Activated naive CD8-positive, alpha-beta T cell (primary cell): ENCODE measurements around the gene PCYT1A.

ENCODE experiments used
- H3K27ac Mint-ChIP-seq: one replicate; pipeline ENCODE4 v1.8.0; 2021; ENCODE audit warnings: mixed read lengths
- H3K27me3 Mint-ChIP-seq: one replicate; pipeline ENCODE4 v1.8.0; 2021; ENCODE audit warnings: mixed read lengths
- H3K36me3 Mint-ChIP-seq: one replicate; pipeline ENCODE4 v1.8.0; 2021; ENCODE audit warnings: mixed read lengths
- H3K4me1 Mint-ChIP-seq: one replicate; pipeline ENCODE4 v1.8.0; 2021; ENCODE audit warnings: low read depth, mixed read lengths
- H3K4me3 Mint-ChIP-seq: one replicate; pipeline ENCODE4 v1.8.0; 2021; ENCODE audit warnings: mild to moderate bottlenecking, mixed read lengths
- H3K9me3 Mint-ChIP-seq: one replicate; pipeline ENCODE4 v1.8.0; 2021; ENCODE audit warnings: low read depth, mixed read lengths

PCYT1A gene

GRCh38 chr3:196202516-196202970, 85.0 kb downstream of the PCYT1A start:
- H3K9me3 Mint-ChIP-seq = no peaks in the 10 kb centered on the region
- H3K27ac Mint-ChIP-seq = no peak overlapping the region
- H3K27me3 Mint-ChIP-seq = no peaks in the 10 kb centered on the region
- H3K4me3 Mint-ChIP-seq = no peak overlapping the region
- H3K4me1 Mint-ChIP-seq = peaks cover 7% of the 10 kb centered on the region
- H3K36me3 Mint-ChIP-seq = no peaks in the 10 kb centered on the region

GRCh38 chr3:196198771-196199753, 88.5 kb downstream of the PCYT1A start:
- Mint-ChIP-seq H3K36me3 (no peaks in the 10 kb centered on the region), H3K9me3 (no peaks in the 10 kb centered on the region), H3K27me3 (no peaks in the 10 kb centered on the region), H3K4me1 (no peaks in the 10 kb centered on the region), H3K27ac (no peak overlapping the region), H3K4me3 (no peak overlapping the region)

DNA sequence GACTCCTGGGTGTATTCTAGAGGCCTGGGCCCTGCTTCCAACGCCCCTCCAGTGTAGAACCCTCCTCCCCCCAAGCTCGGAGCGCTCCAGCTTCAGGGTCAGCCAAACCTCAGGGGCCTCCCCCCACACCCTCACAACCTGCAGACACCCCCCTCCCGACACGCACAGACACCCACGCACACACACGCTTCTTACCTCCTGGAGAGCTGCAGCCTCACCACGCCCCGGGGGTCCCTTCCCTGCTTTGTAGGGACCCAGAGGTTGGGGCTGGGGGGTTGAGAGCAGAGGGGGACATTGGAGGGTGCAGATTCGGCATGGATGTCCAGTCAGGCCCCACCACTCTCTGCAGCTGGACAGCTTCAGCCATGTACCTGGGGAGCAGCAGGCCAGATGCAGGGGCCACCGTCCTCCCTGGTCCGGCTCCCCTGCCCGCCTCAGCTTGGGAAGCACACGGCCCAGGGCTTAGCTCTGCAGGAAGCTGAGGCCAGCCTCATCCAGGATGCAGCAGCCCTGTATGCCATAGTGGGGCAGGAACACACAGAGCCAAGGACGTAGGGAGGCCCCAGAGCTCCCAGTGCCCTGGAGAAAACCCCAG, 89.3 kb downstream of the PCYT1A start:
- no peak overlapping the region for H3K4me3 Mint-ChIP-seq
- H3K9me3 Mint-ChIP-seq = no peaks in the 10 kb centered on the region
- no peaks in the 10 kb centered on the region for H3K36me3 Mint-ChIP-seq
- peaks cover 4% of the 10 kb centered on the region for H3K4me1 Mint-ChIP-seq
- no peak overlapping the region for H3K27ac Mint-ChIP-seq
- H3K27me3 Mint-ChIP-seq = no peaks in the 10 kb centered on the region

DNA sequence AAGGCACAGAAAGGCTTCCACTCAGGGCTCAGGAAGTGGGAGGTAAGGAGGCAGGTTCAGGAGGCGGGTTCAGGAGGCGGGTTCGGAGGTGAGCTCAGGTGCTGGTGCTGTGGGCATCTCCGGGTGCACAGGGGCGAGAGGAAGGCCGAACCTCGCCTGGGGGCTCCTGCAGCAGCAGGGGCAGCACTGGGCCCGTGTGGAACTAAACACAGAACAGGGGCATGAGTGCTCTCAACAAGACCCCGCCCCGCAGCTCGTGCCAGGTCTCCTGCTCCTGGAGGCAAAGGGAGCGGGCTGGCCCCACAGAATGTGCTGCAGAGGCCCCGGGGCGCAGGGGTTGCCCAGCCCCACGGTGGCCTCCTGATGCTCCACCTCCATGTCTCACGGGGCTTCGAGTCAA, 90.0 kb downstream of the PCYT1A start:
- H3K27me3 Mint-ChIP-seq = no peaks in the 10 kb centered on the region
- peaks cover 11% of the 10 kb centered on the region for H3K4me1 Mint-ChIP-seq
- H3K9me3 Mint-ChIP-seq = no peaks in the 10 kb centered on the region
- no peak overlapping the region for H3K27ac Mint-ChIP-seq
- H3K4me3 Mint-ChIP-seq = no peak overlapping the region
- no peaks in the 10 kb centered on the region for H3K36me3 Mint-ChIP-seq

DNA sequence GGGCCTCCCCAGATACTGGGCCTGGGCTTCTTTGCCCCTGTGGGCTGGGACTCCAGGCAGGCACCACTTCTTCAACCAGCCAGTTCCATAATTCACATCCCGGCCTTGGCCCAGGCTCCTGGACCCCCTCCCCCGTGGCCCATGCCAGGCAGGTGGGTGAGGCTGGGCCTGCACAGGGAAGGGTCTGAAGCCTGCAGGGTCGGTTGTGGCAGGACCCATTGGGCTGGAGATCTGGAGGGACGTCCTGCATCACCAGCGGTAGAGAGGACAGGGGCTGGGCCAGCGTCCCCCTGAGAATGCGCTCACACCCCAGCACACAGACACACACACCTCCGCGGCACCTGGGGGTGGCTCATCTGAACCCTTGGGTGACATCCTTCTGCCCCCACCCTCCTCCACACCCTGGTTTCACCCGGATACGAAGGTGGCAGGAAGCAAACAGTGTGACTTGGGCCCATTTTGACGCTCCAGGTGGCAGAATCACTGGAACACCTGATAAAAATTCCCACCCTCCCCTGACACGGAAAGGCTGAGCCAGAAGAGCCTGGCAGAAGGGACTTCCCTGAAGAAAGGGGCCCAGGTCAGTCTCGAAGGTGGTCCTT, 91.8 kb downstream of the PCYT1A start:
- no peaks in the 10 kb centered on the region for H3K27me3 Mint-ChIP-seq
- H3K9me3 Mint-ChIP-seq = no peaks in the 10 kb centered on the region
- H3K27ac Mint-ChIP-seq = no peak overlapping the region
- no peaks in the 10 kb centered on the region for H3K36me3 Mint-ChIP-seq
- H3K4me1 Mint-ChIP-seq = peaks cover 20% of the 10 kb centered on the region
- no peak overlapping the region for H3K4me3 Mint-ChIP-seq

DNA sequence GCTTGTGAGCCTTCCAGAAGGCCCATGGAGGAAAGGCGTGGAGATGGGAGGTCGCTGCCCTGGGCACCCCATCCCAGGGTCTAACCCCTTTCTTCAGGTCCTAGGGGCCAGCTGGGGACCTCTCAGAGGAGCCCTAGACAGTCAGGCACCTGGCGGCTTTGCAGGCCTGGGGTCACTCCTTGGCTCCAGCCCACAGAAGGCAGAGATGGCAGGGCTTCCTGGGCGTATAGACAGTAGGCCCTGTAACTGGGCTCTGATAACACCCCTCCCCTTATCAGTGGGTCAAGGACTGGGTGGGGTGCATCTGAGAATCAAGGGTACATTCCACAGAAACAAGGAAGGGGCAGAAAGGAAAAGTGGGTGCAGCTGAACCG, 93.0 kb downstream of the PCYT1A start:
- H3K27ac Mint-ChIP-seq = no peak overlapping the region
- H3K27me3 Mint-ChIP-seq = no peaks in the 10 kb centered on the region
- H3K9me3 Mint-ChIP-seq = no peaks in the 10 kb centered on the region
- no peak overlapping the region for H3K4me3 Mint-ChIP-seq
- H3K36me3 Mint-ChIP-seq = no peaks in the 10 kb centered on the region
- peaks cover 20% of the 10 kb centered on the region for H3K4me1 Mint-ChIP-seq

- Mint-ChIP-seq H3K27ac (no peak overlapping the region), H3K36me3 (no peaks in the 10 kb centered on the region), H3K27me3 (no peaks in the 10 kb centered on the region), H3K4me3 (no peak overlapping the region), H3K9me3 (no peaks in the 10 kb centered on the region), H3K4me1 (peaks cover 20% of the 10 kb centered on the region)
Observed at GRCh38 chr3:196193736-196194541, 93.6 kb downstream of the PCYT1A start.

DNA sequence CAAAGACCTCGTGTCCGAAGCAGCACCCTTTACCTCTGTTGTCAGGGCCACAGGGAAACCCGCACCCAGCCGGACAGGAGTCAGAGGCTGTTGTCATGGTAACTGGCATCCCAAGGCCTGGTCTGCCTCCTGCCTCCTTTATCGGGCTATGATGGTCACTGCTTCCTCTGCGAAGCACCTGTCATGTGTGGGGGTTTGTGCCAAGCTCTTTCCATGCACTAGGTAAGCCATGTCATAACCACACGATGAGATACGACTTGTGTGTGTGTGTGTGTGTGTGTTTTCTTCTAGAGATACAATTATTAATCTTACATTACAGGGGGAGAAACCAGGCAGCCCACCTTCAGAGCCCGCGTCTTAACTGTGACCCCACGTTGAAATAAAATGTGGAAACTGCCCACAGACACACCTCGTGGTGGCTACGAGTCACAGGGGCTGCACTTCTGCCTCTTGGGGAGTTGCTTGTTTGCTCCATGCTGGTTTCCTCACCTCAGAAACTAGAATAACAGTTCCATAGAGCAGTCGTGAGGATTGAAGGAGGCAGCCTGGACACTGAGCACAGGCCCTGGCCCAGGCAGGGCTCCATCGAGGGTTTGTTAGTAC, 94.3 kb downstream of the PCYT1A start:
- H3K36me3 Mint-ChIP-seq = no peaks in the 10 kb centered on the region
- peak overlapping the region; percentile 82 for H3K27ac Mint-ChIP-seq
- H3K9me3 Mint-ChIP-seq = no peaks in the 10 kb centered on the region
- H3K4me1 Mint-ChIP-seq = peaks cover 20% of the 10 kb centered on the region
- no peak overlapping the region for H3K4me3 Mint-ChIP-seq
- no peaks in the 10 kb centered on the region for H3K27me3 Mint-ChIP-seq

DNA sequence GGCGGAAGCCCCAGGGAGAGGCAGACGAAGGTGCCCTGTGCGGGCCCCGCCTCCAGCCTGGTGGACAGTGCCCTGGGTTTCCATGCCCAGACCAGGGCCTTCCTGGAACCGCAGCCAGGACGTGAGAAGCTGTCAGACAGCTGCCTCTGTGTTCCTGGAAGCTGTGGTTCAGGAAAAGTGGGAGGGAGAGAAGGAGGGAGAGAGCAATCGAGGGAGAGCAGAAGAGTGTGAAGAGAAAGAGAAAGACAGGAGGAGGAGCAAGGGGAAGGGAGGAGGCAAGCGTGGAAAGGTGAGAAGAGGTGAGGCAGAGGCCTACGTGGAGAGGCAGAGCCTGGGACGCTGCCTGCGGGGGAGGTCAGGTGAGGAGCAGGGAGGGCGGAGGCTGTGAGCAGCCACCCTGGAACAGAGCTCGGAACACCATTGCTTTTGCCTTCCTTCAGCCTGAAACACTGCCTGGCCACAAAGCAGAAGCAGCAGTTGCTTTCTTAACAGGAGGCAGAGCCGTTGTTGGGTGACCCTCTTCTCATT, 94.9 kb downstream of the PCYT1A start:
- peak overlapping the region; percentile 82 for H3K27ac Mint-ChIP-seq
- H3K4me1 Mint-ChIP-seq = peaks cover 20% of the 10 kb centered on the region
- H3K27me3 Mint-ChIP-seq = no peaks in the 10 kb centered on the region
- H3K9me3 Mint-ChIP-seq = no peaks in the 10 kb centered on the region
- peak overlapping the region; percentile 17 for H3K4me3 Mint-ChIP-seq
- no peaks in the 10 kb centered on the region for H3K36me3 Mint-ChIP-seq

GRCh38 chr3:196192036-196192523, 95.4 kb downstream of the PCYT1A start:
- Mint-ChIP-seq H3K27me3 (no peaks in the 10 kb centered on the region), H3K4me3 (peak overlapping the region; percentile 44), H3K9me3 (no peaks in the 10 kb centered on the region), H3K36me3 (no peaks in the 10 kb centered on the region), H3K27ac (peak overlapping the region; percentile 82), H3K4me1 (peaks cover 22% of the 10 kb centered on the region)

DNA sequence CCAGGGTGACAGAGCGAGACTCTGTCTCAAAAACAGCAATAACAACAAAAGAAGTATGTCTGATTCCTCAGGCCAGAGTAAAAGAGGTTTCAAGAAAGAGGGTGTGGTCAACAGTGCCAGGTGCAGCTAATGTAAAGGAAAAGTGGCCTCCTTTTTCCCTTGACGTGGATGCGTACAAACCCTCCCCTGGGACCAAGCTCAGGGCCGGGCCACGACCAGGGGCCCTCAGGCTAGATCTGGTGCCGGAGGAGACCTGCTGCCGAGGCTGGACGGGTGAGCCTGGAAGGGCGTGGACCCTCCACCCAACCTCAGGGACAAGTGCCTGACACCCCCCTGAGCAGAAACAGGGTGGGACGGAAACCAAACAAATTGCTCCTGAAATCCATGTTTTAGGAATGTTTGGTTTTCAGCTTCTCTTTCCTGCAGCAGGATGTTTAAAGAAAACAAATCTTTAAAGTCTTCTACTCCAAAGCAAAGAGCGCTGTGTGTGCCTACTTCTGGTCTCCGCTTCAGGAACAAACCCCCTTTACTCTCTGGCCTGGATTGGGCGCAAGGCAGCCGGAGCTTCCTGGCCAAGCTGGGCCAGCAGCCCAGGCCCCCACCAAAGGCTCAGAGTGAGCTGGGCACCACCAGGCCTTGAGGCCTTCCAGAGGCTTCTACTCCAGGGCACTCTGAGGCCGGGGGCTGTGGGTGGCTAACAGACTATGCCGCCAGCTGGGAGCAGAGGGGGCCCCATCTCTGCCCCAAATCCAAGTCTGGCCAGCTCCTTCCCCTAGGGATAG, 97.8 kb downstream of the PCYT1A start:
- H3K36me3 Mint-ChIP-seq = no peaks in the 10 kb centered on the region
- H3K27ac Mint-ChIP-seq = no peak overlapping the region
- peaks cover 26% of the 10 kb centered on the region for H3K4me1 Mint-ChIP-seq
- H3K27me3 Mint-ChIP-seq = no peaks in the 10 kb centered on the region
- H3K4me3 Mint-ChIP-seq = no peak overlapping the region
- H3K9me3 Mint-ChIP-seq = no peaks in the 10 kb centered on the region

GRCh38 chr3:196186651-196187573, 100.6 kb downstream of the PCYT1A start:
- Mint-ChIP-seq H3K4me3 (no peak overlapping the region), H3K9me3 (no peaks in the 10 kb centered on the region), H3K27ac (no peak overlapping the region), H3K4me1 (peaks cover 20% of the 10 kb centered on the region), H3K27me3 (no peaks in the 10 kb centered on the region), H3K36me3 (no peaks in the 10 kb centered on the region)

- no peaks in the 10 kb centered on the region for H3K27me3 Mint-ChIP-seq
Observed at GRCh38 chr3:196184881-196185280, 102.6 kb downstream of the PCYT1A start.

More at GRCh38 chr3:196184881-196185280, 102.6 kb downstream of the PCYT1A start:
- Mint-ChIP-seq H3K4me3 (no peak overlapping the region), H3K27ac (no peak overlapping the region), H3K36me3 (no peaks in the 10 kb centered on the region), H3K9me3 (no peaks in the 10 kb centered on the region), H3K4me1 (peaks cover 34% of the 10 kb centered on the region)
